Subcutaneous abdominal adipose tissue (tissue), 5 donors: Measurements from ENCODE around the gene KHDC4.
A peak's percentile ranks its signal among the peaks of the same experiment; 100 is the strongest.
"Not testable (repeated sequence)": the region's sequence is repeated elsewhere in the genome, so short reads cannot be mapped to it uniquely, and the experiment has no call there.

Experiments
- H3K27ac ChIP-seq: one replicate; pipeline ENCODE4 v1.7.0; 2013; ENCODE audit warnings: low read depth, mild to moderate bottlenecking, inconsistent platforms, low read length, moderate library complexity
- H3K27me3 ChIP-seq, 5 donors: one replicate each; pipeline ENCODE4 v1.7.0; 2013; ENCODE audit warnings: low read length in 5 of 5, inconsistent platforms in 1 of 5; ENCODE audit not compliant: control insufficient read depth in 5 of 5, insufficient read depth in 4 of 5
- H3K36me3 ChIP-seq, 5 donors: one replicate each; pipeline ENCODE4 v1.7.0; 2013; ENCODE audit warnings: low read length in 5 of 5; ENCODE audit not compliant: control insufficient read depth in 5 of 5, insufficient read depth in 5 of 5
- H3K4me1 ChIP-seq, 5 donors: one replicate each; pipeline ENCODE4 v1.7.0; 2013; ENCODE audit warnings: low read length in 5 of 5, mild to moderate bottlenecking in 3 of 5, moderate library complexity in 1 of 5; ENCODE audit not compliant: control insufficient read depth in 5 of 5, insufficient read depth in 5 of 5
- H3K4me3 ChIP-seq, 5 donors: one replicate each; pipeline ENCODE4 v1.7.0; 2013; ENCODE audit warnings: low read length in 5 of 5, low read depth in 1 of 5
- H3K9ac ChIP-seq, 5 donors: one replicate each; pipeline ENCODE4 v1.7.0; 2013; ENCODE audit warnings: low read length in 5 of 5, mild to moderate bottlenecking in 4 of 5, moderate library complexity in 3 of 5
- H3K9me3 ChIP-seq, 5 donors: one replicate each; pipeline ENCODE4 v1.7.0; 2013; ENCODE audit warnings: low read length in 5 of 5; ENCODE audit not compliant: control insufficient read depth in 5 of 5
- donor health status: healthy.
- donor health status: healthy.
- donor health status: healthy.
- donor health status: healthy.
- donor health status: healthy.

The KHDC4 gene

DNA sequence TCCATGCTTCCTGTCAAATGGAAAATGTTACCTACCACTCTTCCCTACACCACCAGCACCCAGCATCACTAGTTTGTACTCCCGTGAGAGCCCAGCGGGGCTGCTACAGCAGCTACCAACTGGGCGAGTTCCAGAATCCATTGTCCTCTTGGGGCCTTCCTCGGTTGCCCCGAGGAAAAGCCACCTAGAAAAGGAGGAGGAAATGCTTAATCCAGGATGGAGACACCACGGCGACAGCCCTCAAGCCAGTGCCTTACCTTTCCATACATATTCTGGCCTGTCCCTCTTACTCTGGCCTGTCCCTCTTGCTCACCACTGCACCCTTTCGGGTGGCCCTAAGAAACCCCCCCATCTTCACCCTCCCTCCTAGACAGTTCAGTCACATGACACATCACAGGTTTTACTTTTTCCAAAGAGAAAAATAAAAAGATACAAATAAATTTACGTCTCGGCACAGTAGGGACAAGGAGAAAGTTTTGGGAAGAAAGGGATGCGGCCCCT, 23.5 kb downstream of the KHDC4 start:
- no peaks in the 10 kb centered on the region for H3K27me3 ChIP-seq
- peak overlapping the region in 4 of 5 donors; percentile 62 to 79 (median 78) for H3K9ac ChIP-seq
- peak overlapping the region; percentile 84 for H3K27ac ChIP-seq
- peaks cover 23 to 54% (median 43%) of the 10 kb centered on the region in 5 donors for H3K36me3 ChIP-seq
- peaks cover 0 to 23% (median 16%) of the 10 kb centered on the region in 5 donors for H3K4me1 ChIP-seq
- no peaks in the 10 kb centered on the region for H3K9me3 ChIP-seq
- peak overlapping the region; percentile 64 to 90 (median 80) for H3K4me3 ChIP-seq

DNA sequence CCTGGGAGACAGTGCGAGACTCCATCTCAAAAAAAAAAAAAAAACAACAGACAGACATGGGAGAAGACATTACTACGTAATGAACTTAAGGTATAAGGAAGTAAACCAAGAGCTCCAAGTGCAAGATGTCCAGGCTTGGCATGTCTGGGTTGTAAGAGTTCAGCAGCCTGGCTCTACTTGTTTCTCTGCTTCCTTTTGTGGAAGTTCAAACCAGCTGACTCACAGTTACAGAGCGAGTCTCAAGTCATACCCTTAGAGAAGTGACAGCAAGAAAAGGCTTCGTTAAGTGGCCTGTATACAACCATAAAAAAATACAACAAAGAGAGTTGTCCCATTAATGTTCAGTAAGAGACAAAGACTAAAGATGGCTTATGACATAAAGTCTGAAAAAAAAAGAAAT, 24.3 kb downstream of the KHDC4 start:
- peaks cover 24 to 51% (median 42%) of the 10 kb centered on the region in 5 donors for H3K36me3 ChIP-seq

DNA sequence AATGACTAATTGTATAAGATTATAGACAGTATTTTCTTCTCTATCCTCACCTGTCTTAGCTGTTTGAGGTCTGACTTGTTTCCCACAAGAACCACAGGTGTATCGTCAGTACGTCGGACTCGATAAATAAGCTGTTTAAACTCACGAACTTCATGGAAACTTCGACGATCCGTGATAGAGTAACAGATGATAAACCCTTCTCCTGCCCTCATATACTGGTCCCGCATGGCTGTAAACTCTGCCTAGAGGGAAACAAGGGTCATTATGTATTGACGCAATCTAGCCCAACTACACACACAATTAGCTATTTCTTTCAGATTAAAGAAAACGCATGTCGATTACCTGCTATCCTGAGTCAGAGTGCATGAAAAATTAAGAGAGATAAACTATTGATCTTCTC, 30.0 kb downstream of the KHDC4 start:
- H3K9ac ChIP-seq, result no peak overlapping the region
- H3K9me3 ChIP-seq, result no peaks in the 10 kb centered on the region
- H3K36me3 ChIP-seq, result peaks cover 24 to 71% (median 57%) of the 10 kb centered on the region in 5 donors
- no peaks in the 10 kb centered on the region for H3K27me3 ChIP-seq
- H3K4me1 ChIP-seq, result peaks cover 0 to under 1% (median 0%) of the 10 kb centered on the region in 5 donors
- H3K27ac ChIP-seq, result no peak overlapping the region
- no peak overlapping the region for H3K4me3 ChIP-seq

More for the DNA sequence above, 24.3 kb downstream of the KHDC4 start:
- Histone ChIP-seq H3K9ac (peak overlapping the region in 3 of 5 donors; percentile 62 to 79 (median 78)), H3K4me3 (peak overlapping the region in 4 of 5 donors; percentile 9 to 90 (median 76)), H3K4me1 (peaks cover 0 to 23% (median 16%) of the 10 kb centered on the region in 5 donors), H3K9me3 (no peaks in the 10 kb centered on the region), H3K27ac (peak overlapping the region; percentile 84), H3K27me3 (no peaks in the 10 kb centered on the region)

DNA sequence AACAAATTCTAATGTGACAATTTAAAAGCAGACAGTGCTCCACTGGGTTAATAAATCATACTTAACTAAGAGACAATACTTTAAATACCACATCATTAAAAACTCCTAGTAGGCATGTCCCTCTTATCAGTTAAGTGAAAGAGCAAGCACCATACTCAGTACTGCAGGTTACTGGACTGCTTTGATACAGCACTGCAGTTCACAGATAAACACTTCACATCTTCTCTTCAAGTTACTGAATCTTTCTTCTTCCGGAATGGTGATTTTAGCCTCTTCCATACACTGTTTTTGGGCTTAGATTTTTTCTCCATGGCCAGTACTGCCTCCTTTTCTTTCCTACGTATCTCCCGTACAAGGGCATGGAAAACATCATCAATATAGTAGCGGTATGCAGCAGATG, 34.1 kb downstream of the KHDC4 start:
- no peaks in the 10 kb centered on the region for H3K9me3 ChIP-seq
- H3K4me1 ChIP-seq, result no peaks in the 10 kb centered on the region
- H3K9ac ChIP-seq, result peak overlapping the region in 1 of 5 donors; percentile 33
- no peak overlapping the region for H3K27ac ChIP-seq
- peaks cover 29 to 72% (median 52%) of the 10 kb centered on the region in 5 donors for H3K36me3 ChIP-seq
- no peak overlapping the region for H3K4me3 ChIP-seq
- no peaks in the 10 kb centered on the region for H3K27me3 ChIP-seq

DNA sequence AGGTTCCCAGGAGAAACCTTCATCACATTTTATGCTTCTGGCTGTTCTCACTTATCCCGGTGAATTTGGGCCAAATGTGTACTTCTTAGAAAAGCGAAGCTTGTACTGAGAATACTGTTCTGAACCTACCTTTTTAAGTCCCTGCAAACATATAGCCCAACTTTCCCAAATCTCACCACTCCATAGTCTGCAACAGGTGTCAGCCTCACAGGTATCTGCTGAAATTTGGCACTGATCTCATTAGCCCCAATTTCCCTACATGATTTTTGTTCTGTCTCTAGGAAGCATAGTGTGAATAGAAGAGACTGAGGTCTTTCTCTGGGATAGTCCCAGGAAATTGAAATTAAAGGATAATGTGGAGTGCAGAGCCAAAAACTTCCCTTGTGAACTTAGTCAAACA, 34.5 kb downstream of the KHDC4 start:
- Histone ChIP-seq H3K27ac (no peak overlapping the region), H3K4me3 (no peak overlapping the region), H3K36me3 (peaks cover 26 to 67% (median 48%) of the 10 kb centered on the region in 5 donors), H3K9me3 (no peaks in the 10 kb centered on the region), H3K4me1 (no peaks in the 10 kb centered on the region), H3K27me3 (no peaks in the 10 kb centered on the region), H3K9ac (no peak overlapping the region)

DNA sequence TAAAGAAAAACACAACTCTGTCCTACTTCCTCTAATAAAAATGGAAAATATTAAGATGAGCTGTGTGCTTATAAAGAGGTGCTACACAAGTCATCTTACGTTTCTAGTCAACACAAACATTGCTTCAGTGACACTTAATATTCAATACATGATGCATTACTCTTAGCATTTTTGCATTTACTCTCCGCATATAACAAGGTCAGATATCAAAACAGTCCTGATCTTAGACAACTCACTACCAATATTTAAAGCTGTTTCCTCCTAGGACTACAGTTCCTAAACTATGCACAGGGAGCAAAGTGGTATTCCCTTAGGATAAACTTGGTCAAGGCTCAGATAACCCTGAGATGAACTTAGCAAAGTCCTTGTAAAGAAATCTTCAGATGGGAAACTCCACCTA, 35.3 kb downstream of the KHDC4 start:
- Histone ChIP-seq H3K4me3 (no peak overlapping the region), H3K27ac (no peak overlapping the region), H3K27me3 (no peaks in the 10 kb centered on the region), H3K4me1 (peaks cover 0 to 3% (median 0%) of the 10 kb centered on the region in 5 donors), H3K9ac (no peak overlapping the region), H3K36me3 (peaks cover 19 to 59% (median 40%) of the 10 kb centered on the region in 5 donors), H3K9me3 (no peaks in the 10 kb centered on the region)

DNA sequence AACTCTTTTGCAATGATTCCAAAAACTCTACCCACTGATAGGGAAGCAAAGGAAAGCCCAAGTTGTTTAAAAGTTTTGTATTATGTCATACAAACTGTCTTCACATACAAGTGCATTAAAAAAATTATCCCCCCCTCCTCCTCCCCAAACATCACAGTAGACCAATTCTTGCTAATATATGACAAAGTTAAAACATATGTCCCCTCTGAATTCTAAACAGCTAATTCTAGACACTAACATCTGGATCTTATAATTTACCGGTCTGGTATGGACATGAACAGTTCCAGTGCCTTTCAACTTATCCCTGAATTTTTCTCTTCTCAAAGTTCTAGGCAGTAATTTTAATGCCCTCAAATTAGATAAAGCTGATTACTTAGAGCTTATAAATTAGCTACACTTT, 36.5 kb downstream of the KHDC4 start:
- H3K27ac ChIP-seq, result no peak overlapping the region
- H3K36me3 ChIP-seq, result peaks cover 19 to 53% (median 32%) of the 10 kb centered on the region in 5 donors

DNA sequence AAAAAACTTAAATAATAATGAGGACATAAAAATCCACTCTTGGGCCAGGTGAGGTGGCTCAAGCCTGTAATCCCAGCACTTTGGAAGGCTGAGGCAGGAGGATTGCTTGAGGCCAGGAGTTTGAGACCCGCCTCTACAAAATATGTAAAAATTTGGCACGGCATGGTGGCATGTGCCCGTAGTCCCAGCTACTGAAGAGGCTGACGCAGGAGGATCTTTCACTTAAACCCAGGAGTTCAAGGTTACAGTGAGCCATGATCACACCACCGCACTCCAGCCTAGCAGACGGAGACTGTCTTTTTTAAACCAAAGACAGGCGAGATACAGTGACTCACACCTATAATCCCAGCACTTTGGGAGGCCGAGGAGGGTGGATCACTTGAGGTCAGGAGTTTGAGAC, 37.7 kb downstream of the KHDC4 start:
- H3K27me3 ChIP-seq, H3K9me3 ChIP-seq, H3K9ac ChIP-seq, H3K27ac ChIP-seq, H3K4me3 ChIP-seq: not testable (repeated sequence)
- Histone ChIP-seq H3K4me1 (peaks cover 0 to 17% (median 6%) of the 10 kb centered on the region in 5 donors), H3K36me3 (peaks cover 19 to 43% (median 29%) of the 10 kb centered on the region in 5 donors)

More for the DNA sequence above, 36.5 kb downstream of the KHDC4 start:
- Histone ChIP-seq H3K4me3 (no peak overlapping the region), H3K9ac (peak overlapping the region in 1 of 5 donors; percentile 13), H3K9me3 (no peaks in the 10 kb centered on the region), H3K4me1 (peaks cover 0 to 14% (median 6%) of the 10 kb centered on the region in 5 donors), H3K27me3 (no peaks in the 10 kb centered on the region)

DNA sequence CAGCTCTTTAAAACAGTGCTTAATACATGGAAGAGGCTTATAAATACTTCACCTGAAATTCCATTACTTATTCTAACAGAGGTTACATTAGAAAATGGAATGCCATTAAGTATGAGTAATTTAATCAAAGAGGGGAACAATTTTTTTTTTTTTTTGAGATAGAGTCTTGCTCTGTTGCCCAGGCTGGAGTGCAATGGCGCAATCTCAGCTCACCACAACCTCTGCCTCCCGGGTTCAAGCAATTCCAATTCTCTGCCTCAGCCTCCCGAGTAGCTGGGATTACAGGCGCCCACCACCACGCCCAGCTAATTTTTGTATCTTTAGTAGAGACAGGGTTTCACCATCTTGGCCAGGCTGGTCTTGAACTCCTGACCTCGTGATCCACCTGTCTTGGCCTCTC, 38.6 kb downstream of the KHDC4 start:
- H3K36me3 ChIP-seq, result peaks cover 19 to 34% (median 23%) of the 10 kb centered on the region in 5 donors

DNA sequence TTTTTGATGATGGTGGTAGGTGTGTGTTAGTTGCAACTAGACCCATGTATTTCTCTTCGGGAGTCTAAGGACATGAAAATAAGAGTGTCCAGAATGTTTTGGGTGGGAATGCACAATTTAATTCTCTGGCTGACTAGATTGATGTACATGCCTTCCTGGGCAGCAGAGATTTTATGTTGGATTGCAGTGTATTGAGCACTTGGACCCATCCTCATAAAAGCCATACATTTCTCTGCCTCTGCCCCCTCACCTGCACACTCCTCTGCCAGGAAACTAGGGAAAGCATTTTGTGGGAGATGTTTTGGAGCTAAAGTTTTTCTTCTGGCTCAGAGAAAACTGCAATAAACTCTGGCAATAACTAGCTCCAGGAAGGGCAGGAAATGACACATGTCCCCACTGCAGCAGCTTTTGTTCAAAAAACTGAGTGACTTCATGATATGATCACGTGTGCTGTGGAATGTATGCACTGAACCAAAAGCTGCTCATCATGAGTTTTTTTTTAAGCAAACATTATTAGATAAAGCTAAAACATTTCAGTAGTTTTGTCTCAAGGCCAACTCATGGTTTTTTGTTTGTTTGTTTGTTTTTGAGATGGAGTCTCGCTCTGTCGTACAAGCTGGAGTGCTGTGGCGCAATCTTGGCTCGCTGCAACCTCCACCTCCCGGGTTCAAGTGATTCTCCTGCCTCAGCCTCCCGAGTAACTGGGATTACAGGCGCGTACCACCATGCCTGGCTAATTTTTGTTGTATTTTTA, 40.6 kb downstream of the KHDC4 start:
- no peaks in the 10 kb centered on the region for H3K9me3 ChIP-seq
- peaks cover 0 to 26% (median 6%) of the 10 kb centered on the region in 5 donors for H3K4me1 ChIP-seq
- H3K4me3 ChIP-seq, result peak overlapping the region in 1 of 5 donors; percentile 35
- H3K27ac ChIP-seq, result peak overlapping the region; percentile 39
- H3K9ac ChIP-seq, result peak overlapping the region in 2 of 5 donors; percentile 26 to 38
- H3K36me3 ChIP-seq, result peaks cover 0 to 14% (median 4%) of the 10 kb centered on the region in 5 donors
- H3K27me3 ChIP-seq, result no peaks in the 10 kb centered on the region

More for the DNA sequence above, 38.6 kb downstream of the KHDC4 start:
- H3K4me1 ChIP-seq, result peaks cover 0 to 17% (median 6%) of the 10 kb centered on the region in 5 donors
- H3K4me3 ChIP-seq, H3K27me3 ChIP-seq, H3K27ac ChIP-seq, H3K9ac ChIP-seq, H3K9me3 ChIP-seq: not testable (repeated sequence)
